HG03457 (cell line): ENCODE results near the gene GPC5.

Experiments
- ATAC-seq: cut with Tn5 transposase; IDR thresholded peaks from one replicate; pipeline ENCODE4 v1.9.1; 2021; ENCODE audit warnings: moderate number of reproducible peaks; ENCODE audit not compliant: unreplicated experiment

Gene GPC5

GRCh38 chr13:91534996-91535395 lies 136.6 kb downstream of the GPC5 start:
- no peak for ATAC-seq

DNA sequence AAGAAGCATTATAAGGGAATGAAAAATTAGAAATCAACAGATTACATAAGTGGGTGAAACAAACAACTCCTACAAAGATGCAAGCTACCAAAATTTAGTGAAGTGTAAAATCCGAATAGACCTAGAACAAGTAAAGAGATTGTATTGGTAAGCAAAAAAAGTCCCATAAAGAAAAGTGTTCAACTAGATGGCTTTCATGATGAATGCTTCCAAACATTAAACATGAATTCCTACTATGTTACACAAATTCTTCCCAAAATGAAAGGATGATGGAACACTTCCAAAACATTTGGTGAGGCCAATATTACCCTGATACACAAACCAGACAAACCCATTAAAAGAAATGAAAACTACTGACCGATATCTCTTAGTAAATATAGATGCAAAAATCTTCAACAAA lies 139.0 kb downstream of the GPC5 start:
- no peak for ATAC-seq

- ATAC-seq: no peak
Measured at GRCh38 chr13:91539286-91540157, 141.1 kb downstream of the GPC5 start.

DNA sequence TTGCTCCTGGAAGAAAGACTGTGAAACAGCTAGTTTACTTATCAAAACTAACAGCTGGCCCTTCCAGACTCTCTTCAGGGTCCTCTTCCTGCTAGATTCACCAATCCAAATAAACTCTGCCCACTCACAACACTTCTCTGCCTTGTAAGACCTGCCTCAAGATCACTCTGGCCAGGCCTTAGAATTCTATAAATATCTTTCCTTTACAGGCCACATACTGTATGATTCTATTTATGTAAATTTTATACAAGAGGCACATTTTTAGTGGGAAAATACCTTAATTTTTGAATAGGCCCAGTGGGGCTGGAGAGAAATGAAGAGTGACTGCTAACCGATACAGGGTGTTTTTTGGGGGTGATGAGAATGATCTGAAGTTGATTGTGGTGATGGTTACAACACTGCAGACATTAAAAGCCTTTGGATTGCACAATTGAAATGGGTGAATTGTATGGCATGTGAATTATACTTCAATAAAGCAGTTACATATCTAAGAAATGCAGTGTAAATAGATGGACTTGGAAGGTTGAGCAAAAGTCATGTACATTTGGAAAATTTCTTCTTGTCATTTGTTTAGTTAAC lies 141.8 kb downstream of the GPC5 start:
- no peak for ATAC-seq

DNA sequence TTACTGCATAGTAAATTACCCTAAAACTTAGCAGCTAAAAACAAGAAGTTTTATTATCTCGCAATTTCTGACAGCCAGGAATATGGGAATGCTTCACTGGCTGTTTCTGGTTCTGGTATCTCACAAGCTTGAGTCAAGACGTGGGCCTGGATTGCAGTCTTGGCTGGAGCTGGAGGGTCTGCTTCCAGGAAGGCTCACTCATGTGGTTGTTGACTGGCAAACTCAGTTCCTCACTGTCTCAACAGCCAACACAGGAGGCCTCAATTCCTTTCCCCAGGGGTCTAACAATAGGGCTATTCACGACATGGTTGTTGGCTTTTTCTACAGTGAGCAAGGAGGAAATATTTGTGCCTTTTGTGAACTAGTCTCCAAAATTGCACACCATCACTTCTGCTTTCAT lies 146.3 kb downstream of the GPC5 start:
- ATAC-seq: no peak

DNA sequence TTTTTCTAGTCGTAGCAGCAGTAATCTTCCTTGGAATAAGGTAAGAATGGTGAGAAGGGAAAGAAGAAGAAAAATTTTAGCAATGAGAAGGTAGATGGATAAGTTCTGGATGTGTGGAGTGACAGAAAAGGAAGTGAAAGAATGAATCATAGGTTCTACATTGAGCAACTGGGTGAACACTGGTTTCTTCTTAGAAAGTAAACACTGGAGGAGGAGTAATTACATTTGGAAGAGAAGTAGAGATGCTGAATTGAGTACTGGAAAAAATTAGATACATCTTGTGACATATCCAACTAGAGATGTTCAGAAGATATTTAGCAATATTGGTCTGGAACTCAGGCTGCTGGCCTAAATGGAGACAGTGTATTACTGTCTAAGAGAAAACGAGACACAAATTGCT lies 148.5 kb downstream of the GPC5 start:
- ATAC-seq: no peak

DNA sequence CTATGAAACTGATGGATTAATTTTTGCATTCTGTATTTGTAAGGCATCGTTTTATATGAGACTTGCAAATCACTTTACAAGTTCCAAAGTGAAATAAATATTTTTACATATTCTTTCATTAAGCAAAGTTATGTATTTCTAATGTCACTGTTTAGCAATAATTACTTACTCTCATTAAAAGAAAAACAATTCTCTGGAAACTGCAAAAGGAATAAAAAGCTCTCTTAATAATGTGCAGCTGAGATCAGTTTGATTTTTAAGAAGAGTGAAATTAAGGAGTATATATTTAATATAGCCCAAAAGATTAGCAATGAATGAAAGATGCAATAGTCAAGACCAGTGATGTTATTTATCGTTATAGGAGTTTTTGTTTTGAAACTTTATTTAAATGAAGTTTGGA lies 155.2 kb downstream of the GPC5 start:
- no peak for ATAC-seq

GRCh38 chr13:91554101-91554500 lies 155.7 kb downstream of the GPC5 start:
- no peak for ATAC-seq

- no peak for ATAC-seq
Measured at GRCh38 chr13:91557328-91558090, 159.1 kb downstream of the GPC5 start.

- ATAC-seq: no peak
Measured at GRCh38 chr13:91563799-91564198, 165.4 kb downstream of the GPC5 start.

DNA sequence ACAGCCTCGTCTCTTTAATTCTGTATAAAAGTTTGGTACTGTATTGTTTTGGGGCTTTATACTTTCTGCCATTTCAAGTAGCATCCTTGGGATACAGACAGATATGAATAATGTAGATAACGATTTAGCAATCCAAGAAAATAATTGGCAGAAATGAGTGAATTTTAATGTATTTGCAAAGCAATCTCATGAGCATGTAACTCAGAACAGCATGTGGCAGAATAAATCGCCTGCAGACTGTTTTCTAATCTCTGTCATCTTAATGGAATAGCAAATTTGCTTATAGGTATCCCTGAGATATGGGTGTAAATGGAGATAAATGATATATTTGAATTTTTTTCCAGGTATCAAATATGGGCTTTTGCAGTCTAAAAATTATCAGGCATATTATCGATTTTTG lies 166.0 kb downstream of the GPC5 start:
- no peak for ATAC-seq

DNA sequence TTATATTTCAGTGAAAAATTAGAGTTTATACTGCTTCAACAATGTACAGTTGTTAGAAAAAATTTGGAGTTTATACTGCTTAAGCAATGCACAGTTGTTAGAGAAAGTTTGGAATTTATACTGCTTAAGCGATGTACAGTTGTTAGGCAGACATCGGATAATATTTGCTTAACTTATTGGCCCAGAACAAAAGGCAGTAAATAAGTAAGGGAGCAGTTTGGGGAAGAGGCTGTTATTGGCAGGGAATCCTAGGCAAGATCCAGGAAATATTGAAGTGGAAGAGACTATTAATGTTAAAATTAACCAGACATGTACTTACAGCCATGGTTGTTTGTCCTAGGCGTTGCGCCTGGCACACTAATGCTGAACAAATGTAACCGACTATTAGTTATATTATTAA lies 166.9 kb downstream of the GPC5 start:
- no peak for ATAC-seq

DNA sequence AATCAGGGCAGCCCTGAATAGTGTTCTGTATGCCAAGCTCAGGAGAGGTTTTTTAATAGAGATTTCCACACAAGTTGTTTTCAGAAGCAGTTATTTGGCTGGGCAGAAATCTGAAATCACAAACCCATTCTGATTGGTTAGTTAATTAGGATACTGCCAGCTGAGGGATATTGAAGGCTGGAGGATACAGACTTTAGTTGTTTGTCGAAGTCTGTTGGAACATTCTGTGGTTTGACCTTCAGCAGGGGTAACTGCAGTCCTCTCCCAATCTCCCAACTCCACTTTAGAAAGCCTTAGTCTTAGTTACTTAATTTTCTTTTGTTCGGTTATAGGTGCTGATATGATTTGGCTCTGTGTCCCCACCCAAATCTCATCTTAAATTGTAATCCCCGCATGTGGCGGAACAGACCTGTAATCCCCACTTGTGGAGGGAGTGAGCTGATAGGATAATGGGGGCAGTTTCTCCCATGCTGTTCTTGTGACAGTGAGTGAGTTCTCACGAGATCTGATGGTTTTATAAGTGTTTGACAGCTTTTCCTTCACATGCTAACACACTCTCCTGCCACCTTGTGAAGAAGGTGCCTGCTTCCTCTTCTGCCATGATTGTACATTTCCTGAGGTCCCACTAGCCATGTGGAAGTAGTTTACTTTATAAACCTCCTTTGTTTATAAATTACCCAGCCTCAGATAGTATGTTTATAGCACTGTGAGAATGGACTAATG lies 169.2 kb downstream of the GPC5 start:
- ATAC-seq: no peak

DNA sequence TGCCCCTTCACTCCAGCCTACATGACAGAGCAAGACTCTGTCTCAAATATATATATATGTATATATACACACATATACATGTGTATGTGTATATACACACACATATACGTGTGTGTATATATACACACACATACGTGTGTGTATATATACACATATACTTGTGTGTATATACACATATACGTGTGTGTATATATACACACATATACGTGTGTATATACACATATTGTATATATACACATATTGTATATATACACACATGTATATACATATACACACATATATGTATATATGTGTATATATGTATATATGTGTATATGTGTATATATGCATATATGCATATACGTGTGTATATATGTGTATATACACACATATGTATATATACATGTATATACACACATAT lies 173.3 kb downstream of the GPC5 start:
- no peak for ATAC-seq

GRCh38 chr13:91572439-91572838 lies 174.0 kb downstream of the GPC5 start:
- no peak for ATAC-seq

DNA sequence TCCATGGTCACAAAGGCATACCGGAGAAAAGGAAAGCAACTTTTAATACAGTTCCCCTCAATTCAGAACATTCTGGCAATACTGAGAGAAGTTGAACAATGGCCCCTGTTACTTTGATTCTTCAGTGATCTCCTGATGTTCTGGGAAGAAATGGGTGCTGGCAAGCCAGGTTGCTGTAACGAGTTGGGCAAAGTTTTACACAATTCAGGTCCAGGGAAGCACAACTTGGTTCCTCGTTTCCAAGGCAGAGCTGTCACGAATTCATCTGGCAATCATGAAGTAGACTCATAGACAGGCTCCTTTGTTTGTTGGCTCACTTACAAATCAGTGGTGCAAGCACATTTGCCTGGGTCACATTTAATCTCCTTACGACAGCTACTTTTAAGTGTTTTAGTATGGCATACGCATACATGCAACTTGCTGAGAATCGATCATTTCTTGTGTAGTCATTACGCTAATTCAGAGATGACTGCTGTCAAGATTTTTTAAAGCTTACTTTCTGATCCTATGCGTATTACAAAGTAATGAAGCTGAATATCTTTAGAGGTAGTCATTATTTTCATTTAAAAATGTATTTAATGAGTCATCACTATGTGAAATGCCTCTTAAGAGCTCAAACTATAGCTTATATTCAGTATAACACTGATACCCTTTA lies 174.7 kb downstream of the GPC5 start:
- no peak for ATAC-seq

DNA sequence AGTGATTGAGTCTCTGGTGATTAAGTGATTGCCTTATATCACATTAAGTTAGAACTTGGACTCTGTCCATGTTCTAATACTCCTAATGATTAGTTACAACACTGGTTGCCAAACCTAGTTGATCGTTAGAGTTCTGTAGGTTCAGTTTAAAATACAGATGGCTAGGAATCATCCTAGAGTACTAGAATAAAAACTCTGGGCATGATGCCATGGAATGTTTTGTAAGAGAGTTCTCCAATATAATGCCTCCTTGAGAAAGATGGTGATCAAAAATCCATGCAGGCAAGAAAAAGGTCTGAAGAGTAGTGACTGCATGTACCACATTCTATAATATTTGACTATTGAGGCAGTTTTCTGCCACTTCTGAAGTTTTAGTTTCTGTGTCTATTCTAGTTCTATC lies 176.3 kb downstream of the GPC5 start:
- no peak for ATAC-seq

GRCh38 chr13:91576590-91576989 lies 178.2 kb downstream of the GPC5 start:
- ATAC-seq: no peak

- no peak for ATAC-seq
Measured at GRCh38 chr13:91579320-91579719, 180.9 kb downstream of the GPC5 start.

DNA sequence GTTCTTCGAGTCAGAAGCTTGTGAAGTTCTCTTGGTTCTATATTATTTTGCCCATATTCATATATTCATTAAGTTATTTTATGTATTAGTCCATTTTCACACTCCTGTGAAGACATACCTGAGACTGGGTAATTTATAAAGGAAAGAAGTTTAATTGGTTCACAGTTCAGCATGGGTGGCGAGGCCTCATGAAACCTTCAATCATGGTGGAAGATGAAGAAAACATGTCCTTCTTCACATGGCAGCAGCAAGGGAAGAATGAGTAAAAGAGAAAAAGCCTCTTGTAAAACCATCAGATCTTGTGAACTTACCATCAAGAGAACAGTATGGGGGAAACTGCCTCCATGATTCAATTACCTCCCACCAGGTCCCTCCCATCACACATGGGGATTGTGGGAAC lies 182.3 kb downstream of the GPC5 start:
- no peak for ATAC-seq

GRCh38 chr13:91586609-91587008 lies 188.2 kb downstream of the GPC5 start:
- ATAC-seq: no peak
